Neural cell (in vitro differentiated cells): ENCODE data around the gene SCN3B. TPM values are rescaled to one million over a fixed set of nuclear protein-coding genes. Genes with fewer than 3 reads are reported as not detected.

Experiments used
- H2AFZ ChIP-seq: fragments of 200-600, 300-800 bp; sonication (generic), shearing (Covaris generic); 2 replicates; pipeline ENCODE4 v1.6.0; 2014; ENCODE audit warnings: low read depth, mild to moderate bottlenecking, antibody characterized with exemption, low read length, moderate library complexity
- H3F3A ChIP-seq: fragments of 200-600 bp; shearing (Covaris generic); 2 replicates; pipeline ENCODE4 v1.6.1; 2016; ENCODE audit warnings: mild to moderate bottlenecking, moderate library complexity, mixed read lengths, antibody characterized with exemption, low read length; ENCODE audit not compliant: insufficient read depth, poor library complexity, severe bottlenecking
- H3K27ac ChIP-seq: fragments of 200-600, 300-800 bp; sonication (generic), shearing (Covaris generic); 2 replicates; pipeline ENCODE4 v1.5.1; 2014; ENCODE audit warnings: mild to moderate bottlenecking, low read length, moderate library complexity
- H3K27me3 ChIP-seq: fragments of 300-800, 200-600 bp; sonication (generic), shearing (Covaris generic); 2 replicates; pipeline ENCODE4 v1.6.0; 2014; ENCODE audit warnings: mild to moderate bottlenecking, low read depth, low read length, moderate library complexity; ENCODE audit not compliant: insufficient read depth
- H3K36me3 ChIP-seq: fragments of 300-800, 200-600 bp; sonication (generic), shearing (Covaris generic); 2 replicates; pipeline ENCODE4 v1.5.1; 2014; ENCODE audit warnings: mild to moderate bottlenecking, antibody characterized with exemption, low read length, moderate library complexity; ENCODE audit not compliant: insufficient read depth
- H3K4me2 ChIP-seq: fragments of 300-800, 200-600 bp; sonication (generic), shearing (Covaris generic); 2 replicates; pipeline ENCODE4 v1.6.0; 2014; ENCODE audit warnings: mild to moderate bottlenecking, low read length
- H3K4me3 ChIP-seq: fragments of 300-800, 200-600 bp; sonication (generic), shearing (Covaris generic); 2 replicates; pipeline ENCODE4 v1.5.1; 2014; ENCODE audit warnings: mild to moderate bottlenecking, low read length, moderate library complexity
- H3K79me2 ChIP-seq: fragments of 200-600 bp; shearing (Covaris generic); replicated peaks from 2 replicates; pipeline ENCODE4 v1.6.0; 2014; ENCODE audit warnings: mild to moderate bottlenecking, low read length, moderate library complexity; ENCODE audit not compliant: insufficient read depth
- H3K9ac ChIP-seq: fragments of 300-800, 200-600 bp; sonication (generic), shearing (Covaris generic); 2 replicates; pipeline ENCODE4 v1.6.1; 2016; ENCODE audit warnings: mild to moderate bottlenecking, low read length, mixed read lengths
- H3K9me2 ChIP-seq: fragments of 200-600 bp; shearing (Covaris generic); 2 replicates; pipeline ENCODE4 v1.6.1; 2016; ENCODE audit warnings: mild to moderate bottlenecking, low read length, mixed read lengths; ENCODE audit not compliant: insufficient read depth
- H3K9me3 ChIP-seq: fragments of 200-600, 300-800 bp; sonication (generic), shearing (Covaris generic); 2 replicates; pipeline ENCODE4 v1.6.1; 2016; ENCODE audit warnings: mild to moderate bottlenecking, mixed run types, low read length, moderate library complexity, mixed read lengths
- H4K20me1 ChIP-seq: fragments of 200-600 bp; shearing (Covaris generic); 2 replicates; pipeline ENCODE4 v1.6.1; 2016; ENCODE audit warnings: mild to moderate bottlenecking, mixed run types; ENCODE audit not compliant: insufficient read depth
- EP300 ChIP-seq: fragments of 450-650 bp; conservative IDR thresholded peaks from 2 replicates; pipeline ENCODE4 v1.6.1; 2014; ENCODE audit warnings: antibody characterized with exemption, mild to moderate bottlenecking, moderate library complexity; ENCODE audit not compliant: poor library complexity, severe bottlenecking
- EZH2 ChIP-seq: fragments of 200-600, 300-800 bp; shearing (Covaris generic), sonication (generic); IDR thresholded peaks from 2 replicates; pipeline ENCODE4 v1.6.1; 2014; ENCODE audit warnings: antibody characterized with exemption, low read length, borderline replicate concordance, mild to moderate bottlenecking; ENCODE audit not compliant: insufficient read depth, poor library complexity, severe bottlenecking
- MXI1 ChIP-seq: fragments of 450-650 bp; conservative IDR thresholded peaks from 2 replicates; pipeline ENCODE4 v1.6.1; 2014; ENCODE audit warnings: antibody characterized with exemption, mild to moderate bottlenecking; ENCODE audit not compliant: poor library complexity, severe bottlenecking
- POLR2AphosphoS5 ChIP-seq: IDR thresholded peaks from 2 replicates; pipeline ENCODE4 v1.6.1; 2012
- RAD21 ChIP-seq: fragments of 450-650 bp; conservative IDR thresholded peaks from 2 replicates; pipeline ENCODE4 v1.6.1; 2014; ENCODE audit warnings: antibody characterized with exemption, mild to moderate bottlenecking, moderate library complexity
- SMC3 ChIP-seq: fragments of 450-650 bp; conservative IDR thresholded peaks from 2 replicates; pipeline ENCODE4 v1.6.1; 2014; ENCODE audit warnings: antibody characterized with exemption, mild to moderate bottlenecking, moderate library complexity; ENCODE audit not compliant: poor library complexity
- TAF1 ChIP-seq: IDR thresholded peaks from 2 replicates; pipeline ENCODE4 v1.6.1; 2012; ENCODE audit warnings: low read depth
- polyA plus RNA-seq: library from polyadenylated mRNA; depleted of rRNA; stranded (reverse); fragments of >200 nt; gene quantifications from 2 replicates; pipeline ENCODE4 v1.2.3, GENCODE V29; 2014
- TF ChIP-seq, protein P1 (sequence below): IDR thresholded peaks from 2 replicates; pipeline ENCODE4 v1.6.1; 2012; ENCODE audit warnings: borderline replicate concordance
- TF ChIP-seq, protein P2 (sequence below): fragments of 450-650 bp; IDR thresholded peaks from 2 replicates; pipeline ENCODE4 v1.5.1; 2014; ENCODE audit warnings: antibody characterized with exemption, mild to moderate bottlenecking, moderate library complexity; ENCODE audit not compliant: poor library complexity, severe bottlenecking

The SCN3B gene
- polyA plus RNA-seq, 1 donor from 2014 or later, result 42.1 TPM

DNA sequence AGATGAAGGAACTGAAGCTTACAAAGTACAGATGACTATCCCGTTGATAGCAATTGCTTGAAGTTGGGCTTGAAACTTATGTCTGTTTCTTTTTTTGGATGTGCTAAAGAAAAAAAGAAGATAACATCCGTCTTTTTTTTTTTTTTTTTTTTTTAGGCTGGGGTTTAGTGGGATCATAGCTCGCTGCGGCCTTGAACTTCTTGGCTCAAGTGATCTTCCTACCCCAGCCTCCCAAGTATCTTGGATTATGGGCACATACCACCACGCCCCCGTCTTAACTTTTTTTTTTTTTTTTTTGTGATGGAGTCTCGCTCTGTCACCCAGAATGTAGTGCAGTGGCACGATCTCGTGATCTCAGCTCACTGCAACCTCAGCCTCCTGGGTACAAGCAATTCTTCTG, 40.8 kb upstream of the SCN3B start:
- Histone ChIP-seq H3K9me3 (no peaks in the 10 kb centered on the region), H4K20me1 (no peaks in the 10 kb centered on the region), H3K9ac (no peak overlapping the region), H3K27ac (no peak overlapping the region), H3K4me3 (no peak overlapping the region), H2AFZ (no peak overlapping the region), H3K79me2 (no peaks in the 10 kb centered on the region), H3K9me2 (no peaks in the 10 kb centered on the region), H3F3A (no peaks in the 10 kb centered on the region), H3K4me2 (no peak overlapping the region), H3K36me3 (no peaks in the 10 kb centered on the region), H3K27me3 (no peaks in the 10 kb centered on the region)
- TF ChIP-seq MXI1 (no peak), EP300 (no peak), SMC3 (no peak), POLR2AphosphoS5 (no peak), TAF1 (no peak), RAD21 (no peak), EZH2 (no peak)
- TF ChIP-seq, protein P1, sequence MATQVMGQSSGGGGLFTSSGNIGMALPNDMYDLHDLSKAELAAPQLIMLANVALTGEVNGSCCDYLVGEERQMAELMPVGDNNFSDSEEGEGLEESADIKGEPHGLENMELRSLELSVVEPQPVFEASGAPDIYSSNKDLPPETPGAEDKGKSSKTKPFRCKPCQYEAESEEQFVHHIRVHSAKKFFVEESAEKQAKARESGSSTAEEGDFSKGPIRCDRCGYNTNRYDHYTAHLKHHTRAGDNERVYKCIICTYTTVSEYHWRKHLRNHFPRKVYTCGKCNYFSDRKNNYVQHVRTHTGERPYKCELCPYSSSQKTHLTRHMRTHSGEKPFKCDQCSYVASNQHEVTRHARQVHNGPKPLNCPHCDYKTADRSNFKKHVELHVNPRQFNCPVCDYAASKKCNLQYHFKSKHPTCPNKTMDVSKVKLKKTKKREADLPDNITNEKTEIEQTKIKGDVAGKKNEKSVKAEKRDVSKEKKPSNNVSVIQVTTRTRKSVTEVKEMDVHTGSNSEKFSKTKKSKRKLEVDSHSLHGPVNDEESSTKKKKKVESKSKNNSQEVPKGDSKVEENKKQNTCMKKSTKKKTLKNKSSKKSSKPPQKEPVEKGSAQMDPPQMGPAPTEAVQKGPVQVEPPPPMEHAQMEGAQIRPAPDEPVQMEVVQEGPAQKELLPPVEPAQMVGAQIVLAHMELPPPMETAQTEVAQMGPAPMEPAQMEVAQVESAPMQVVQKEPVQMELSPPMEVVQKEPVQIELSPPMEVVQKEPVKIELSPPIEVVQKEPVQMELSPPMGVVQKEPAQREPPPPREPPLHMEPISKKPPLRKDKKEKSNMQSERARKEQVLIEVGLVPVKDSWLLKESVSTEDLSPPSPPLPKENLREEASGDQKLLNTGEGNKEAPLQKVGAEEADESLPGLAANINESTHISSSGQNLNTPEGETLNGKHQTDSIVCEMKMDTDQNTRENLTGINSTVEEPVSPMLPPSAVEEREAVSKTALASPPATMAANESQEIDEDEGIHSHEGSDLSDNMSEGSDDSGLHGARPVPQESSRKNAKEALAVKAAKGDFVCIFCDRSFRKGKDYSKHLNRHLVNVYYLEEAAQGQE, result no peak
- TF ChIP-seq, protein P2, sequence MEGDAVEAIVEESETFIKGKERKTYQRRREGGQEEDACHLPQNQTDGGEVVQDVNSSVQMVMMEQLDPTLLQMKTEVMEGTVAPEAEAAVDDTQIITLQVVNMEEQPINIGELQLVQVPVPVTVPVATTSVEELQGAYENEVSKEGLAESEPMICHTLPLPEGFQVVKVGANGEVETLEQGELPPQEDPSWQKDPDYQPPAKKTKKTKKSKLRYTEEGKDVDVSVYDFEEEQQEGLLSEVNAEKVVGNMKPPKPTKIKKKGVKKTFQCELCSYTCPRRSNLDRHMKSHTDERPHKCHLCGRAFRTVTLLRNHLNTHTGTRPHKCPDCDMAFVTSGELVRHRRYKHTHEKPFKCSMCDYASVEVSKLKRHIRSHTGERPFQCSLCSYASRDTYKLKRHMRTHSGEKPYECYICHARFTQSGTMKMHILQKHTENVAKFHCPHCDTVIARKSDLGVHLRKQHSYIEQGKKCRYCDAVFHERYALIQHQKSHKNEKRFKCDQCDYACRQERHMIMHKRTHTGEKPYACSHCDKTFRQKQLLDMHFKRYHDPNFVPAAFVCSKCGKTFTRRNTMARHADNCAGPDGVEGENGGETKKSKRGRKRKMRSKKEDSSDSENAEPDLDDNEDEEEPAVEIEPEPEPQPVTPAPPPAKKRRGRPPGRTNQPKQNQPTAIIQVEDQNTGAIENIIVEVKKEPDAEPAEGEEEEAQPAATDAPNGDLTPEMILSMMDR, result no peak

DNA sequence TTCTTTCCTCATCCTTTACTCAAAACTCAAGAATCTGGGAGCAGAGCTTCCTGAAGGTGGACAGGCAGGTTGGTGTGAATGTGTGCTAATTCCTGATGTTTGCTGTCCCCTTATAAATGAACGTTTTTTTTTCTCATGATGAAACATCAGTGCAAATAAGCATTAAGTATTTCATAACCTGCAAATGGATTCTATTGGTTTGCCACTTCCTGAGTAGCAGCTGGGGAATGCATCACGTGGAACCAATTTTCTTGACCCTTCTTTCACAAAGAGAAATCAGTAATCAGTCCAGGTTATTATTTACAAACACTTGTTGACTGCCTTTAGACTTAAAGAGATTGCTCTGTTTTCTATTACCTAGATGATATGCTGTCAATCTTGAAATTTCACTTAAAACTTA, 40.1 kb upstream of the SCN3B start:
- H3K4me2 ChIP-seq, result no peak overlapping the region
- no peak overlapping the region for H3K9ac ChIP-seq
- no peaks in the 10 kb centered on the region for H3K9me2 ChIP-seq
- no peaks in the 10 kb centered on the region for H3F3A ChIP-seq
- H4K20me1 ChIP-seq, result no peaks in the 10 kb centered on the region
- no peak overlapping the region for H3K27ac ChIP-seq
- H2AFZ ChIP-seq, result no peak overlapping the region
- no peak overlapping the region for H3K4me3 ChIP-seq
- H3K9me3 ChIP-seq, result no peaks in the 10 kb centered on the region
- H3K79me2 ChIP-seq, result no peaks in the 10 kb centered on the region
- no peaks in the 10 kb centered on the region for H3K27me3 ChIP-seq
- H3K36me3 ChIP-seq, result no peaks in the 10 kb centered on the region
- TF ChIP-seq POLR2AphosphoS5 (no peak), EZH2 (no peak), TAF1 (no peak), SMC3 (no peak), RAD21 (no peak), MXI1 (no peak)
- TF ChIP-seq, protein P2, result no peak
